GM21825 (cell line): ENCODE data around the gene USP43.

Experiments
- ATAC-seq: cut with Tn5 transposase; IDR thresholded peaks from one replicate; pipeline ENCODE4 v1.9.1; 2021; ENCODE audit warnings: mild to moderate bottlenecking, moderate library complexity; ENCODE audit not compliant: unreplicated experiment

USP43 gene

DNA sequence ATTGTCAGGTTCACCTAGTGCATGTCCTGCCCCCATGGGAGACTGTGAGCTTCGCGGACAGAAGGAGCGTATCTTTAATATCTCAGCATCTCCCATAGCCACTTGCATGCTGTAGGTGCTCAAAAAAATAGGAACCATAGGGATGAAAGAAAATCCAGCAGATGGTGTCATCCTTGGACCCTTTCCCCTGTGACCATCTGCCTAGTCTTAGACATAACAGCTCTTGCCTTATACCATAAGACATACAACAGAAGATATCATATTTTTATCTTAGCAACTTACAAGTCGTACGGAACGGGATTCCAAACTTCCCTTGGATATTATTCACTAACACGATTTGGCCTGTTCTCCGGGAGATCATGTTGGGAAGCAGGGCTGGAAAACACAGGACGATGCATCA, 131.6 kb downstream of the USP43 start:
- ATAC-seq = no peak
